HepG2 (cell line): ENCODE data around the gene GJC2. TPM values are rescaled to one million over a fixed set of nuclear protein-coding genes. Genes with fewer than 3 reads are reported as not detected.

Source experiments
- ARNTL ChIP-seq: sonication (generic); formaldehyde crosslinking; IDR thresholded peaks from 2 replicates; pipeline ENCODE4 v1.4.0; 2020; ENCODE audit warnings: mild to moderate bottlenecking, missing genetic modification reagents
- ATF4 ChIP-seq, 2 experiments: fragments of 450-650 bp in 1 of 2; sonication (generic) in 1 of 2; formaldehyde crosslinking; IDR thresholded peaks; 2 replicates each; pipeline versions ENCODE4 v1.5.0 to v1.8.0; 2020 to 2022; ENCODE audit warnings: mild to moderate bottlenecking in 1 of 2, missing genetic modification reagents in 1 of 2
- DPF2 ChIP-seq: sonication (generic); formaldehyde crosslinking; IDR thresholded peaks from 2 replicates; pipeline ENCODE4 v1.4.0; 2020; ENCODE audit warnings: mild to moderate bottlenecking, low read depth, missing genetic modification reagents, borderline replicate concordance
- KDM4B ChIP-seq: sonication (generic); formaldehyde crosslinking; IDR thresholded peaks from 2 replicates; pipeline ENCODE4 v1.4.0; 2020; ENCODE audit warnings: missing genetic modification reagents
- KDM5B ChIP-seq: sonication (generic); formaldehyde crosslinking; IDR thresholded peaks from 2 replicates; pipeline ENCODE4 v1.4.0; 2020; ENCODE audit warnings: missing genetic modification reagents, mild to moderate bottlenecking, borderline replicate concordance
- MXD4 ChIP-seq: IDR thresholded peaks from 2 replicates; pipeline ENCODE4 v1.6.1; 2016; ENCODE audit warnings: mild to moderate bottlenecking, missing biosample characterization, missing genetic modification reagents
- SMAD9 ChIP-seq: sonication (generic); formaldehyde crosslinking; IDR thresholded peaks from 2 replicates; pipeline ENCODE4 v1.5.1; 2020; ENCODE audit warnings: mild to moderate bottlenecking, missing genetic modification reagents
- THAP11 ChIP-seq: IDR thresholded peaks from 2 replicates; pipeline ENCODE4 v1.6.1; 2016; ENCODE audit warnings: missing biosample characterization, missing genetic modification reagents
- YEATS4 ChIP-seq: sonication (generic); formaldehyde crosslinking; IDR thresholded peaks from 2 replicates; pipeline ENCODE4 v1.4.0; 2020; ENCODE audit warnings: missing genetic modification reagents, borderline replicate concordance
- ZNF225 ChIP-seq: sonication (generic); formaldehyde crosslinking; IDR thresholded peaks from 2 replicates; pipeline ENCODE4 v1.4.0; 2020; ENCODE audit warnings: mild to moderate bottlenecking, missing genetic modification reagents
- ZNF282 ChIP-seq: fragments of 450-650 bp; IDR thresholded peaks from 2 replicates; pipeline ENCODE4 v1.6.1; 2018; ENCODE audit not compliant: partially characterized antibody
- ZNF292 ChIP-seq: sonication (generic); formaldehyde crosslinking; IDR thresholded peaks from 2 replicates; pipeline ENCODE4 v1.8.1; 2022; ENCODE audit warnings: mild to moderate bottlenecking, low read depth, missing genetic modification reagents, borderline replicate concordance
- ZNF331 ChIP-seq: sonication (generic); formaldehyde crosslinking; IDR thresholded peaks from 2 replicates; pipeline ENCODE4 v1.4.0; 2020; ENCODE audit warnings: missing genetic modification reagents
- ZNF496 ChIP-seq: sonication (generic); formaldehyde crosslinking; IDR thresholded peaks from 2 replicates; pipeline ENCODE4 v1.8.1; 2023; ENCODE audit warnings: mild to moderate bottlenecking, moderate library complexity, missing genetic modification reagents; ENCODE audit not compliant: insufficient replicate concordance
- ZNF512B ChIP-seq: sonication (generic); formaldehyde crosslinking; IDR thresholded peaks from 2 replicates; pipeline ENCODE4 v1.5.1; 2020; ENCODE audit warnings: missing genetic modification reagents, mild to moderate bottlenecking, borderline replicate concordance
- ZNF644 ChIP-seq: IDR thresholded peaks from 2 replicates; pipeline ENCODE4 v1.6.1; 2016; ENCODE audit warnings: low read depth
- ZNF777 ChIP-seq: sonication (generic); formaldehyde crosslinking; IDR thresholded peaks from 2 replicates; pipeline ENCODE4 v1.4.0; 2020; ENCODE audit warnings: missing genetic modification reagents
- ZNF878 ChIP-seq: sonication (generic); formaldehyde crosslinking; IDR thresholded peaks from 2 replicates; pipeline ENCODE4 v1.8.1; 2023; ENCODE audit warnings: mild to moderate bottlenecking, missing genetic modification reagents, moderate library complexity
- ZSCAN25 ChIP-seq: sonication (generic); formaldehyde crosslinking; IDR thresholded peaks from 2 replicates; pipeline ENCODE4 v1.8.0; 2022; ENCODE audit warnings: mild to moderate bottlenecking, missing genetic modification reagents
- polyA plus RNA-seq, 8 experiments: library from polyadenylated mRNA; depleted of rRNA in 3 of 8; stranded (reverse) in 7 of 8; unstranded in 1 of 8; fragments of >200 nt; fragmentation: Illumina TruSeq in 4 of 8; extraction: Trizol in 4 of 8; gene quantifications; 2 replicates each; pipeline versions ENCODE4 v1.2.1 to v1.2.3, GENCODE V29; 2011 to 2016; ENCODE audit warnings: low read depth in 4 of 8, missing spikeins in 1 of 8, mixed read lengths in 1 of 8; ENCODE audit not compliant: insufficient read depth in 1 of 8
- total RNA-seq, 5 experiments: library from RNA; depleted of rRNA; stranded (reverse); fragments of >200 nt; fragmentation: Illumina TruSeq; extraction: Trizol; gene quantifications; 2 replicates each; pipeline ENCODE4 v1.2.3, GENCODE V29; 2016; ENCODE audit warnings: low read depth in 1 of 5
- TF ChIP-seq, protein P1 (sequence below): sonication (generic); formaldehyde crosslinking; IDR thresholded peaks from 2 replicates; pipeline ENCODE4 v1.9.0; 2021; ENCODE audit warnings: mild to moderate bottlenecking, missing genetic modification reagents

The GJC2 gene
- total and polyA plus RNA-seq, 2 of the 13 experiments (the other 11 are each of a cell fraction or from before 2014, with no cell fraction given), result 1.6 to 3.8 TPM

DNA sequence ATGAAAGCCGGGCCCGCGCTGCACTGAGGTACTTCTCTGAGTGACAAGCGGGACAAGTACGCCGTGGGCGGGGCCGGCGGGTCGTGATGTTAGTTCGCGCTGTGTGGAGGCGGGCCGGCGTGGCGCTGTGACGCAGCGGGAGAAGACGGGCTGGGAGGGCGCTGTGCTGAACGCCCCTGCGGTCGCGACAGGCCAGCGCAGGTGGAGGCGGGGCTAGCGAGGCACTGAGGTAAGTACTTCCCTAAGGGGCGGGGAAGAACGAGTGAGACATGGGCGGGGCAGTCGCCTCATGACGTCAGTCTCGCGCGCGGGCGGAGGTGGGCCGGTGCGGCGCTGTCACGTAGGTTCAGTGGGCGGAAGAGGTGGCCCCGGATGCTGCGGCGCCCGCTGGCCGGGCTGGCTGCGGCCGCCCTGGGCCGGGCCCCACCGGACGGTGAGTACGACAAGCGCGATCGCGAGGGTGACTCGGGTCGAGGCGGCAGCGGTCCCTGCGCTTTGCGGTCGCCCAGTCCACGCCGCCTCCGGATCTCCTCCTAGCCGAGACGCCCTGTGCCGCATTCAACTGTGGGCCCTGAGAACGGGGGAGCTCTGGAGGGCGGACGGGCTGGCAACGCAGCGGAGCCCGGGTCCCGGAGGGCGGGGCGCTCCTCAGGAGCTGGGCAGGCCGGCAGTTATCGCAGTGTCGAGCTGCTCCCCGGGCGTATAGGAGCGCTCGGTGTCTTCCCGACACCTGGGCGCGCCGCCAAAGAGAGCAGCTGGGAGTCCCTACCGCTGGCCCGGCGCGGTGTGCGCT lies 9.6 kb upstream of the GJC2 start, which contains the start of gene GUK1 (continued):
- TF ChIP-seq, protein P1, sequence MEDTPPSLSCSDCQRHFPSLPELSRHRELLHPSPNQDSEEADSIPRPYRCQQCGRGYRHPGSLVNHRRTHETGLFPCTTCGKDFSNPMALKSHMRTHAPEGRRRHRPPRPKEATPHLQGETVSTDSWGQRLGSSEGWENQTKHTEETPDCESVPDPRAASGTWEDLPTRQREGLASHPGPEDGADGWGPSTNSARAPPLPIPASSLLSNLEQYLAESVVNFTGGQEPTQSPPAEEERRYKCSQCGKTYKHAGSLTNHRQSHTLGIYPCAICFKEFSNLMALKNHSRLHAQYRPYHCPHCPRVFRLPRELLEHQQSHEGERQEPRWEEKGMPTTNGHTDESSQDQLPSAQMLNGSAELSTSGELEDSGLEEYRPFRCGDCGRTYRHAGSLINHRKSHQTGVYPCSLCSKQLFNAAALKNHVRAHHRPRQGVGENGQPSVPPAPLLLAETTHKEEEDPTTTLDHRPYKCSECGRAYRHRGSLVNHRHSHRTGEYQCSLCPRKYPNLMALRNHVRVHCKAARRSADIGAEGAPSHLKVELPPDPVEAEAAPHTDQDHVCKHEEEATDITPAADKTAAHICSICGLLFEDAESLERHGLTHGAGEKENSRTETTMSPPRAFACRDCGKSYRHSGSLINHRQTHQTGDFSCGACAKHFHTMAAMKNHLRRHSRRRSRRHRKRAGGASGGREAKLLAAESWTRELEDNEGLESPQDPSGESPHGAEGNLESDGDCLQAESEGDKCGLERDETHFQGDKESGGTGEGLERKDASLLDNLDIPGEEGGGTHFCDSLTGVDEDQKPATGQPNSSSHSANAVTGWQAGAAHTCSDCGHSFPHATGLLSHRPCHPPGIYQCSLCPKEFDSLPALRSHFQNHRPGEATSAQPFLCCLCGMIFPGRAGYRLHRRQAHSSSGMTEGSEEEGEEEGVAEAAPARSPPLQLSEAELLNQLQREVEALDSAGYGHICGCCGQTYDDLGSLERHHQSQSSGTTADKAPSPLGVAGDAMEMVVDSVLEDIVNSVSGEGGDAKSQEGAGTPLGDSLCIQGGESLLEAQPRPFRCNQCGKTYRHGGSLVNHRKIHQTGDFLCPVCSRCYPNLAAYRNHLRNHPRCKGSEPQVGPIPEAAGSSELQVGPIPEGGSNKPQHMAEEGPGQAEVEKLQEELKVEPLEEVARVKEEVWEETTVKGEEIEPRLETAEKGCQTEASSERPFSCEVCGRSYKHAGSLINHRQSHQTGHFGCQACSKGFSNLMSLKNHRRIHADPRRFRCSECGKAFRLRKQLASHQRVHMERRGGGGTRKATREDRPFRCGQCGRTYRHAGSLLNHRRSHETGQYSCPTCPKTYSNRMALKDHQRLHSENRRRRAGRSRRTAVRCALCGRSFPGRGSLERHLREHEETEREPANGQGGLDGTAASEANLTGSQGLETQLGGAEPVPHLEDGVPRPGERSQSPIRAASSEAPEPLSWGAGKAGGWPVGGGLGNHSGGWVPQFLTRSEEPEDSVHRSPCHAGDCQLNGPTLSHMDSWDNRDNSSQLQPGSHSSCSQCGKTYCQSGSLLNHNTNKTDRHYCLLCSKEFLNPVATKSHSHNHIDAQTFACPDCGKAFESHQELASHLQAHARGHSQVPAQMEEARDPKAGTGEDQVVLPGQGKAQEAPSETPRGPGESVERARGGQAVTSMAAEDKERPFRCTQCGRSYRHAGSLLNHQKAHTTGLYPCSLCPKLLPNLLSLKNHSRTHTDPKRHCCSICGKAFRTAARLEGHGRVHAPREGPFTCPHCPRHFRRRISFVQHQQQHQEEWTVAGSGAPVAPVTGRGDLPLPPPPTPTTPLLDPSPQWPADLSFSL (CRISPR knock-in tag), result no peak
- TF ChIP-seq ZNF878 (CRISPR knock-in tag), result no peak
- TF ChIP-seq ATF4 (CRISPR knock-in tag; IDR thresholded peaks at IDR 0.05), result no peak
- TF ChIP-seq ZNF496, result no peak
- TF ChIP-seq YEATS4, result peak; percentile 85
- no peak for TF ChIP-seq ARNTL
- TF ChIP-seq ZNF512B (CRISPR knock-in tag), result no peak
- peak; percentile 92 for TF ChIP-seq THAP11 (CRISPR knock-in tag)
- TF ChIP-seq ZNF644 (CRISPR knock-in tag), result no peak
- no peak for TF ChIP-seq SMAD9 (CRISPR knock-in tag)
- no peak for TF ChIP-seq ZNF331 (CRISPR knock-in tag)
- no peak for TF ChIP-seq DPF2 (CRISPR knock-in tag)
- no peak for TF ChIP-seq ZNF282
- TF ChIP-seq KDM4B (CRISPR knock-in tag), result no peak
- TF ChIP-seq ZNF225 (CRISPR knock-in tag), result no peak; the same call in 1 of the 2 replicates
- TF ChIP-seq ZNF292, result 0 out of 2 replicates have a peak, but pooled peaks have one; percentile 65
- peak; percentile 10; the same call in 1 of the 2 replicates for TF ChIP-seq ZSCAN25
- TF ChIP-seq MXD4 (CRISPR knock-in tag), result peak; percentile 47; the same call in 1 of the 2 replicates
- TF ChIP-seq ZNF777 (CRISPR knock-in tag), result peak; percentile 86
- no peak; the same call in none of the 2 replicates for TF ChIP-seq KDM5B (CRISPR knock-in tag)
